Measurements from ENCODE around the gene UQCRC2.
"Not testable (repeated sequence)": the region's sequence is repeated elsewhere in the genome, so short reads cannot be mapped to it uniquely, and the experiment has no call there.

Gene UQCRC2

DNA sequence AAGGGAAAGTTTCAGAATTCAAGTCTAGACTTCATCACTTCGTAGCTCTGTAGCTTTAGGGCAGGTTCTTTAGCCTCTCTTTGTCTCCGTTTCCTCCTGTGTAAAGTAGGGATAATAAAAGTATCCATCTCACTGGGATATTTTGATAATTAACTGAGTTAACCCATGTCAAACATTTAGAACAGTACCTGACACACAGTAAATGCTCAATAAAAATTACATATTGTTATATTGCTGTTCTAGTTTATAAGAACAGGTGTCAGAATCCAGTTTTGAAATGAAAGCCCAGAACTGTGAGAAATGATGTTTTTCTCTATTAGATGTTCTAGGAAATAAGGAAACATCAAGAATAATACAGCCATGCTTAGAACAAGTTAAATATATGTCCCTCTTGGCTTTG is 59.1 kb downstream of the UQCRC2 start:
- DNase-seq = no peak

DNA sequence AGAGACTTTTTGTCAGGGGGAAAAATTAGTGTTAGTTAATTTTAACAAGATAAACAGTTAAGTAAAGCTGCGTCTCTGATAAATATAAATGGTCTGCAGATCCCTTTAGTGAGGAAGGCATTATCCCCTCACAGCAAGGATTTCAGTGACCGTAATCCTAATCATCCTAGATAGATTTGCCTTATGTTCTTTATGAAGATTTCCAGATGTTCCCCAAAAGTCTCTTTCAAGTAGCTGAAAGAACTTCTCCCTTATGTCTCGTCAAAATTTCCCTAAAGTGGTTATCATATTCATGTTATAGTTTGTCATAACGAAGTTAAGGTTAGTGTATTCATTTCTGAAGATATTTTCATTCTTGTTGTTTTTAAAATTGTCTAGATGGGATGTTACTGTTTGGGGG is 60.3 kb downstream of the UQCRC2 start:
- no peak for DNase-seq

- DNase-seq = no peak
Measured at GRCh38 chr16:22014271-22014873, 61.2 kb downstream of the UQCRC2 start.

GRCh38 chr16:22016927-22017326 is 63.8 kb downstream of the UQCRC2 start:
- DNase-seq = no peak

GRCh38 chr16:22018559-22018958 is 65.4 kb downstream of the UQCRC2 start:
- DNase-seq = no peak

- no peak for DNase-seq
Measured at GRCh38 chr16:22022151-22022550, 69.0 kb downstream of the UQCRC2 start.

DNA sequence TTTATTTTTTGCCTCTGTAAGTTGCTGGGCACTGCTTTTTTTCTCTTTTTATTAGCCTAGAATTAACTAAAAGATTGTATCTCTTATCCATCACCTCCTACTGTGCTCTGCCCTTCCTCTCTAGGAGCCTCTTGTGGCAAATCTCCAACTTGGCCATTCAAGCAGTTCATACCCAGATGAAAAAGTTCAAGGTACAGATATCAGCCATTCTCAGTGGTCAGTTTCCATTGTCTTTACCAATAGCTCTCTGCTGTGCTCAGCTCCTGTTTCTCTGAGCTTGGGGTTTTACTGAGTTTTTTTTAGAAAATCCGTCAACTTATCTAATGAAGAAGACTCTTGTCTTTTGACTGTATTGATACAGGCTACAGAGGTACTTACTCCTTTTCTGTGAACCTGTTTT is 70.3 kb downstream of the UQCRC2 start:
- no peak for DNase-seq

GRCh38 chr16:22024785-22025184 is 71.6 kb downstream of the UQCRC2 start:
- not testable (repeated sequence) for DNase-seq

DNA sequence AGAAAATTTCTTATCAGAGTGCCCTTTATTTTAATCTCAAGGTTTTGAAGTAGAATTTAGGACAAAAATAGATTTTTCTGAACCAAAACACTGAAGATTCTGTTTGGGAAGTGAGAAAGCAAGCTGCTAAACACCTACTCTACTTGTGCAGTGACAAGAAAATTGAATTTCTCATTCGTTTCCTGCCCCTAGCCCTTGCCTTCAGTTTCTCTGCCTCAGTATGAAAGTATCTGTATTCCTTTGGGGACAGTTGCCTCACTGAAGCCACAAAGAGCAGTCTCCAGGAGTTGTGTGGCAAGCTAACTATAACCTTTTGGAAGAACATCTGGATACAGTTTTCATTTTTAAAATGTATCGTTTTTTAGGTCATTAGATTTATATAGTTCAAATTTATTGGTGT is 74.5 kb downstream of the UQCRC2 start:
- DNase-seq = no peak

DNA sequence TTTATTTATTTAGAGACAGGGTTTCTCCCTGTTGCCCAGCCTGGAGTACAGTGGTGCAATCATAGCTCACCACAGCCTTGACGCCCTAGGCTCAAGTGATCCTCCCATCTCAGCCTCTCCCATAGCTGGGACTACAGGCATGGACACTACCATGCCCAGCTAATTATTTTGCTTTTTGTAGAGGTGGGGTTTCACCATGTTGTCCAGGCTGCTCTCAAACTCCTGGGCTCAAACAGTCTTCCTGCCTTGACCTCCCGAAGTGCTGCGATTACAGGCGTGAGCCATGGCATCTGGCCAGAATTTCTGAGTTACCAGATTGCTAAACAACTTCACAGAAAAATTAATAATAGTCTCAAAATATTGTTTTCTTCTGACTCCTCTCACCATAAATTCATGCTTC is 76.5 kb downstream of the UQCRC2 start:
- no peak for DNase-seq

DNA sequence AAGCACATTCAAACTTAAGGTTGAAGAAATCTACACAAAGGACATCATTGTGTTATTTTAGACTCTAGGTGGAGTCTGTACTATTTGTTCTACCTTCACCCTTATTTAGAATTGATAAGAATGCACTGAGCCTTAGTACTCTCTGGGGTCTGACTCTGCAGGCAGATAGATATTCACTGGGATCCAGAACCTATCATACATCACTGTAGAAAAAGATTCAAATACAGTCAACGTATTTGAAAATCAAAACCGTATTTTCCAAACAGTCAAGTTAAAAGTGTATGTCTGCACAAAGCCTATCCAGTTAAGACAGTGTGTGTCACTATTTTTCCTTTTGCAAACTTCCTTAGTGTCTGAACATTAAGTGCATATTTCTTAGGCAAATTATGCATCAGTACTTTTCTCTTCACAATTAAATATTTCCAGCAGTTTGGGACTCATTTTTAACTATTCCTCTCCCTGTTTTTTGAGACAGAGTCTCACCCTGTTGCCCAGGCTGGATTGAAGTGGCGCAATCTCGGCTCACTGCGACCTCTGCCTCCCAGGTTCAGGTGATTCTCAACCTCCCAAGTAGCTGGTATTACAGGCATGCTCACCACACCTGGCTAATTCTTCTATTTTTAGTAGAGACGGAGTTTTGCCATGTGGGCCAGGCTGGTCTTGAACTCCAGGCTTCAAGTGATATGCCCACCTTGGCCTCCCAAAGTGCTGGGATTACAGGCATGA is 77.1 kb downstream of the UQCRC2 start:
- DNase-seq = no peak

DNA sequence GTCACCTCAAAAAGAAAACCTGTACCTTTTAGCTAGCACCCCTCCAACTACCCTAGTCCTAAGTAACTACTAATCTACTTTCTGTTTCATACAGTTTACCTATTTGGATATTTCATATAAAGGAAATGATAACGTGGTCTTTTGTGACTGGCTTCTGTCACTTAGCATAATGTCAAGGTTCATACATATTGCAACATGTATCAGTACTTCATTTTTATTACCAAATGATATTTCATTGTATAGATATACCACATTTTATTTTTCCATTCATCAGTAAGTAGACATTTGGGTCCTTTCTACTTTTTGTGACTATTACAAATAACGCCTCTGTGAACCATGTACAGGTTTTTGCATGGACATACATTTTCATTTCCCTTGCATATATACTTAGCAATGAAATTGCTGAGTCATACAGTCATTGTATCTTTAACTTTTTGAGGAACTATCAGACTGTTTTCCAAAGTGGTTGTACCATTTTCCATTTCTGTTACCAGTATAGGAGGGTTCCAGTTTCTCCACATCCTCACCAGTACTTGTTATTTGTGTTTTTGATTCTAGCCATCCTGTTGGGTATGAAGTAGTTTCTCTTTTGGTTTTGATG is 78.4 kb downstream of the UQCRC2 start:
- DNase-seq = no peak
